Measurements from ENCODE around the gene TFF1.

DNA sequence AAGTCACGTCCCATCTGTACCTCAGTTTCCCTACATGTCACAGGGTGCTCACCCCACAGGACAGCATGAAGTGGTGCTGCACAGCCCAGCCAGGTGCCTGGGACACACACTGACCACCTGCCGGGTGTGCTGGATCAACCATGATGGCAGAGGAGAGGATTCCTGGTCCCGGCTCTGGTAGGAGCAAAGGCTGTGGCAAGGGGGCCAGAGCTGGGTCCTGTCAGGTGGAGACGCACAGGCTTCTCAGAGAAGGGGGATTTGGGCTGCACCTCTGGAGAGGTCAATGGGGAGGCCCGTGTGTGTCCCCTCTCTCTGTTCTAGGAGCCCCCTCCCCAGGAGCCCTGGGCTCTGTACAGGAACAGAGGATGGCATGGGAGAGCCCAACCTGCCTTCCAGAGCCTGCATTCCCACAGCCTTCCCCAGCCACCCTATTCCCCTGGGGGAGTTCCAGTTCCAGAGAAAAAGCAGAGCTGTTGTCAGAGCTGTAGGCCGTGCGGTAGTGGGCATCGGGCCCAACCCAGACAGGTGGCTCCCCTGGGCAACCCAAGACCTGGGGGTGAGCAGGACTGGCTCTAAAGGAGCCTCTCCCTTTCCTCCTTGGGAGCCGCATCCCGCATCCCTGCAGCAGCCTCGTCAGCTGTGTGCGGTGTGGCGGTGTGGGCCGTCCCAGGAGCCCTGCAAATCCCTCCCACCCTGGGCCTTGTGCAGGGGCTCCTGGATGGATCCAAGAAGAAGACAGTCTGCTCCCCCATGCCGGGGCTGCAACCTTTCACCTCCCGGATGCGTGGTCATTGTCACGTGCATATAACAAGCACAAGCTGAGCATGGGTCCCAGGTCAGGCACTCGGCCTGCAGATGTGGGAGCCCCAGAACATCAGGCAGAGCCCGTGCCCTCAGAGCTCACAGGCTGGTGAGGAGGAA, 48.2 kb downstream of the TFF1 start:
- TF ChIP-seq GABPA (IDR thresholded peaks at IDR 0.05; ENCODE audit: low read depth) (no peak), POLR2AphosphoS5 (IDR thresholded peaks at IDR 0.05; ENCODE audit: low read depth) (no peak), SPI1 (IDR thresholded peaks at IDR 0.05; ENCODE audit: borderline replicate concordance, low read depth) (no peak)
- TF ChIP-seq, protein P1, sequence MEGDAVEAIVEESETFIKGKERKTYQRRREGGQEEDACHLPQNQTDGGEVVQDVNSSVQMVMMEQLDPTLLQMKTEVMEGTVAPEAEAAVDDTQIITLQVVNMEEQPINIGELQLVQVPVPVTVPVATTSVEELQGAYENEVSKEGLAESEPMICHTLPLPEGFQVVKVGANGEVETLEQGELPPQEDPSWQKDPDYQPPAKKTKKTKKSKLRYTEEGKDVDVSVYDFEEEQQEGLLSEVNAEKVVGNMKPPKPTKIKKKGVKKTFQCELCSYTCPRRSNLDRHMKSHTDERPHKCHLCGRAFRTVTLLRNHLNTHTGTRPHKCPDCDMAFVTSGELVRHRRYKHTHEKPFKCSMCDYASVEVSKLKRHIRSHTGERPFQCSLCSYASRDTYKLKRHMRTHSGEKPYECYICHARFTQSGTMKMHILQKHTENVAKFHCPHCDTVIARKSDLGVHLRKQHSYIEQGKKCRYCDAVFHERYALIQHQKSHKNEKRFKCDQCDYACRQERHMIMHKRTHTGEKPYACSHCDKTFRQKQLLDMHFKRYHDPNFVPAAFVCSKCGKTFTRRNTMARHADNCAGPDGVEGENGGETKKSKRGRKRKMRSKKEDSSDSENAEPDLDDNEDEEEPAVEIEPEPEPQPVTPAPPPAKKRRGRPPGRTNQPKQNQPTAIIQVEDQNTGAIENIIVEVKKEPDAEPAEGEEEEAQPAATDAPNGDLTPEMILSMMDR (IDR thresholded peaks at IDR 0.05; ENCODE audit: insufficient read depth, low read length), result no peak
- TF ChIP-seq, protein P2, sequence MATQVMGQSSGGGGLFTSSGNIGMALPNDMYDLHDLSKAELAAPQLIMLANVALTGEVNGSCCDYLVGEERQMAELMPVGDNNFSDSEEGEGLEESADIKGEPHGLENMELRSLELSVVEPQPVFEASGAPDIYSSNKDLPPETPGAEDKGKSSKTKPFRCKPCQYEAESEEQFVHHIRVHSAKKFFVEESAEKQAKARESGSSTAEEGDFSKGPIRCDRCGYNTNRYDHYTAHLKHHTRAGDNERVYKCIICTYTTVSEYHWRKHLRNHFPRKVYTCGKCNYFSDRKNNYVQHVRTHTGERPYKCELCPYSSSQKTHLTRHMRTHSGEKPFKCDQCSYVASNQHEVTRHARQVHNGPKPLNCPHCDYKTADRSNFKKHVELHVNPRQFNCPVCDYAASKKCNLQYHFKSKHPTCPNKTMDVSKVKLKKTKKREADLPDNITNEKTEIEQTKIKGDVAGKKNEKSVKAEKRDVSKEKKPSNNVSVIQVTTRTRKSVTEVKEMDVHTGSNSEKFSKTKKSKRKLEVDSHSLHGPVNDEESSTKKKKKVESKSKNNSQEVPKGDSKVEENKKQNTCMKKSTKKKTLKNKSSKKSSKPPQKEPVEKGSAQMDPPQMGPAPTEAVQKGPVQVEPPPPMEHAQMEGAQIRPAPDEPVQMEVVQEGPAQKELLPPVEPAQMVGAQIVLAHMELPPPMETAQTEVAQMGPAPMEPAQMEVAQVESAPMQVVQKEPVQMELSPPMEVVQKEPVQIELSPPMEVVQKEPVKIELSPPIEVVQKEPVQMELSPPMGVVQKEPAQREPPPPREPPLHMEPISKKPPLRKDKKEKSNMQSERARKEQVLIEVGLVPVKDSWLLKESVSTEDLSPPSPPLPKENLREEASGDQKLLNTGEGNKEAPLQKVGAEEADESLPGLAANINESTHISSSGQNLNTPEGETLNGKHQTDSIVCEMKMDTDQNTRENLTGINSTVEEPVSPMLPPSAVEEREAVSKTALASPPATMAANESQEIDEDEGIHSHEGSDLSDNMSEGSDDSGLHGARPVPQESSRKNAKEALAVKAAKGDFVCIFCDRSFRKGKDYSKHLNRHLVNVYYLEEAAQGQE (IDR thresholded peaks at IDR 0.05; ENCODE audit: insufficient replicate concordance, low read depth), result no peak

Data from HL-60 (cell line).